GM18498 (cell line): ENCODE results near the gene WAC.

Source experiments
- ATAC-seq: cut with Tn5 transposase; IDR thresholded peaks from one replicate; pipeline ENCODE4 v1.9.1; 2021; ENCODE audit warnings: mild to moderate bottlenecking, moderate library complexity; ENCODE audit not compliant: unreplicated experiment

The WAC gene

DNA sequence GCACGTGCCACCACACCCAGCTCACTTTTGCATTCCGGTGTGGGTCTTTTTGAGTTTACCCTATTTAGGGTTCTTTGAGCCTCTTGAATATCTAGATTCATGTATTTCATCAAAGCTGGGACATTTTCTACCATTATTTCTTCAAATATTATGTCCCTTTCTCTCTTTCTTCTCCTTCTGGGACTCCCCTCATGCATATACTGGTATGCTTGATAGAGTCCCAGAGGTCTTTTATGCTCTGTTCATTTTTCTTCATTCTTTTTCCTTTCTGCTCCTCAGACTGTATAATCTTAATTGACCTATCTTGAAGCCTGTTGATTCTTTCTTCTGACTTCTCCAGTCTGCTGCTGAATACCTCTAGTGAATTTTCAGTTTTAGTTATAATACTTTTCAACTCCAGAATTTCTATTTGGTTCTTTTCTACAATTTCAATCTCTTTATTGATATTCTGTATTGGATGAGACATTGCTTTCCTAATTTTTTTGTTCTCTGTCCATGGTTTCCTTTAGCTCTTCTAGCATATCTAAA is 9.1 kb upstream of the WAC start:
- no peak for ATAC-seq

GRCh38 chr10:28530751-28531150 is 2.2 kb upstream of the WAC start:
- no peak for ATAC-seq

DNA sequence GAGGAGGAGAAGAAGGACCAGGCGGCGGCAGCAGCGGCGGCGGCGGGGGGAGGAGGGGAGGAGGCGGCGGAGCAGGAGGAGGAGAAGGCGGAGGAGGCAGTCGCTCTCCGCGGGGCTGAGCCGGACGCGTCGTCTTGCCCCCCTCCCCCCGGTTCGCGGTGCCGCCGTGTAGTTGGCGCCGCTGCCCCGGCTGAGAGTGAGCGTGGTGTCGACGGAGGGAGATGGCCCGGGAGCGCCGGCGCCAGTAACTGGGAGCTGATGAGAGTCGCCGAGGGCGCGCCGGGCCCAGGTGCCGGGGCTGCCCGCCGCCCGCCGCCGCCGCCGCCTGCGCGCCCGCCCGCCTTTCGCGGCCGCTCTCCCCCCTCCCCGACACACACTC is 257 bp downstream of the WAC start:
- ATAC-seq = peak; percentile 1

- peak; percentile 26 for ATAC-seq
These were observed 820 bp downstream of the WAC start for GRCh38 chr10:28533571-28534304.

DNA sequence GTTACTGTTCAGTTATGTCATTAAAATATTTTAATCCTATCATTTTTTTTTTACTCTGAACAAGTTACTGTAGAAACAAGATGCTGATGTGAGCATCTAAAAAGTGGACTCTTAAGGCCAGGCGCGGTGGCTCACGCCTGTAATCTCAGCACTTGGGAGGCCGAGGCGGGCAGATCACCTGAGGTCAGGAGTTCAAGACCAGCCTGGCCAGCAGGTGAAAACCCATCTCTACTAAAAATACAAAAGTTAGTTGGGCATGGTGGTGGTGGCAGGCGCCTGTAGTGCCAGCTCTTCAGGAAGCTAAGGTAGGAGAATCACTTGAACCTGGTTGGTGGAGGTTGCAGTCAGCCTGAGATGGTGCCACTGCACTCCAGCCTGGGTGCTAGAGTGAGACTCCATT is 2.9 kb downstream of the WAC start:
- no peak for ATAC-seq

GRCh38 chr10:28538595-28538994 is 5.7 kb downstream of the WAC start:
- ATAC-seq = no peak

- no peak for ATAC-seq
These were observed 7.2 kb downstream of the WAC start for GRCh38 chr10:28540145-28540544.

DNA sequence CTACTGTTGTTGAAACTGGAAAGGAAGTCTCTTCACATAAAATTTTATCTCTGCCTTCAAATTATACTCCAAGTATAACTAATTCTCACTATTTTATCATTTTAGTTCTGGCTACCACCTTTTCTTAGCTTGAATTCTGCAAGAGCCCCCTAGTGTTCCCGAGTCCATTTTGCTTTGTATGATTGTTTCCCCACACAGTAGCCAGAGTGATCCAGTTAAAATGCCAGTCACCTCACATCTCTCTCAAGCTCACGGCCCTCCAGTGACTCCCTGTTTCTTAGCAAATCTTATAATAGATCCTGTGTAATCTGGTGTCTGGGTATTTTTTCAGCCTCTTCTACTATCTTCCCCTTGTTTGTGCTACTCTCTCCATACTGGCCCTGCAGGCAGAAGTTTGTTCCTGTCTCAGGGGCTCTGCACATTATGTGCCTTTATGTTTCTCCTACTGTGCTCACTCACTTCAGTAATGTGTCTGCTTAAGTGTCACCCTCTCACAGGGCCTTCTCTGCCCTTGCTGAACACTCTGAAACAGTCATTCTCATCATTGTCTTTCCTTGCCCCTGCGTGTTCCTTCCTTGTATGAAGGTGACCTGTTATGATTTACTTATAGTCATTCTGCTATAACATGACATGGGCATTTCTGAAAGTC is 8.9 kb downstream of the WAC start:
- no peak for ATAC-seq

- ATAC-seq = no peak
These were observed 9.8 kb downstream of the WAC start for GRCh38 chr10:28542728-28543127.

DNA sequence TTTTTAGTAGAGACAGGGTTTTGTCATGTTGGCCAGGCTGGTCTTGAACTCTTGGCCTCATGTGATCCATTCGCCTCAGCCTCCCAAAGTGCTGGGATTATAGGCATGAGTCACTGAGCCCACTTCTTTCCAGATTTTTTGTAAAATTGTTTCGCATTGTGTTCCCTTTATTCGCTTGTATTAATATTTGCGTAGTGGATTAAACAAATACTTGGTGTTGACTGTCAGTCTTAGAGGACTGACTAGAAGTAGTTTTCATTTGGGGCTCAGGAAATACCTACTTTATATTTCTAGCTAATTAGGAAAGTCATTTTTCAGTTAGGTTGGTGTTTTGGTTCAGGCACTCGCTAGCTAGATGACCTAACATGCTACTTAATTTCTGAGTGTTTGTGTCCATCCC is 11.1 kb downstream of the WAC start:
- no peak for ATAC-seq

GRCh38 chr10:28545967-28546644 is 13.2 kb downstream of the WAC start:
- peak; percentile 79 for ATAC-seq

- no peak for ATAC-seq
These were observed 16.0 kb downstream of the WAC start for GRCh38 chr10:28548781-28549498.

GRCh38 chr10:28551086-28551485 is 18.2 kb downstream of the WAC start:
- ATAC-seq = no peak

GRCh38 chr10:28552775-28553174 is 19.9 kb downstream of the WAC start:
- no peak for ATAC-seq

DNA sequence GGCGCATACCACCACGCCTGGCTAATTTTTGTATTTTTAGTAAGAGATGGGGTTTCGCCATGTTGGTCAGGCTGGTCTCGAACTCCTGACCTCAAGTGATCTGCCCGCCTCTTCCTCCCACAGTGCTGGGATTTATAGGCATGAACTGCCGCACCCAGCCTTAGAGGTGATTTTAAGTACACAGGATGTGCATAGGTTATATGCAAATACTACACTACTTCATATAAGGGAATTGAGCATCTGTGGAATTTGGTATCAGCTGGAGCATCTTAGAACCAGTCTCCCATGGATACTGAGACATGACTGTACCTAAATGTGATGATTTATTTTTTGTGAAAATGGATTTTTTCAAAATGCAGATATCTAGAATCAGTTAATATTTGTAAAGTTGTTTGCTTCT is 21.1 kb downstream of the WAC start:
- no peak for ATAC-seq

DNA sequence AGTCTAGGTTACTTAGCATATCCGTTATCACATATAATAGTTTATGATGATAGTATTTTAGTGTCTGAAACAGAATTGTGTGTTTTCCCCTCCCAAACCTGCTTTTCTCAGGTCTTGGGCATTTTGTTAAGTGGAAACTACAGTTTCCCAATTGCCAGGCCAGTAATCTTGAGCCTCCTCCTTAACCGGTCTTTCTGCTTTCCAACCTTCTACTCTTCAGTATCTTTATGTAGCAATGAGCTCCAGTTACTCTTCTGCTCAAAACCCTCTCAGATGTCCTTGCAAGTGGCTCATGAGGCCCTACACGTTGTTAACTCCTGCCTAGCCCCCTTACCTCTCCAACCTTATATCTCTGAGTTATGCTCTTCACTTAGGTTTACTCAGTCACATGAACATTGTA is 22.0 kb downstream of the WAC start:
- no peak for ATAC-seq

DNA sequence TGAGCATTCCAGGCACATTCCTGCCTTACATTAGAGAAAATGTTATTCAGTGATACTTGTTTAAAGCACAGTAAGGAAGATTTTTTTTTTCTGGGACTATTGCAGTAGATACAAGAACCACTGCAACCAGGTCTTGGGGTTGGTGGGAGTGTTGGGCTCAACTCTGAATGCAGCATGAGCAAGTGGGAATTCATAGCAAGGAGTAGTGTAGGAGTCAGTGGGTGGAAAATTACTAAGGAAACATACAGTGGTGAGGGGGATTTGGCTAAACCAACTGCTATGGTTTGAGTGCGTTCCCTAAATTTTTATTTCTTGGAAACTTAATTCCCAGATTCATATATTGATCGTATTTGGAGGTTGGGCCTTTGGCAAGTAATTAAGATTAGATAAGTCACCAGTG is 22.4 kb downstream of the WAC start:
- no peak for ATAC-seq

GRCh38 chr10:28556142-28556541 is 23.2 kb downstream of the WAC start:
- ATAC-seq = no peak

DNA sequence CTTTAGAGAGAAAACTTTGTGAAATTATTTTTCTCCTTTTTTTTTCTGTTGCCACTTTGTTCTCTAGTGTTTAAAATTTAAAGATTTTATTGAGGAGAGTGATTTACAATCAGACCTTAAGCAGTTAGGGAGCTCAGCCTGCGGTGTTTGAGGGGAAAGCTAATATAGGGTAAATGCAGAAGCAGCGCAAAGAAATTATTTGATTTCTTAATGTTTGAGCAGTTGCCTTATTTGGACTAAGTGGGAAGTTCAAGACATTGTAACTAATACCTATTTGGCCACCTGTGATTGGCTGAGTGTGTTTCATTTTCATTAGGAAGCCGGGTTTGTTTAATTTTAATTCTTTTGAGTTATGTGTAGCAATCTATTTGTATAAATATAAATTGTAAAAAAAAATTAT is 25.3 kb downstream of the WAC start:
- no peak for ATAC-seq

DNA sequence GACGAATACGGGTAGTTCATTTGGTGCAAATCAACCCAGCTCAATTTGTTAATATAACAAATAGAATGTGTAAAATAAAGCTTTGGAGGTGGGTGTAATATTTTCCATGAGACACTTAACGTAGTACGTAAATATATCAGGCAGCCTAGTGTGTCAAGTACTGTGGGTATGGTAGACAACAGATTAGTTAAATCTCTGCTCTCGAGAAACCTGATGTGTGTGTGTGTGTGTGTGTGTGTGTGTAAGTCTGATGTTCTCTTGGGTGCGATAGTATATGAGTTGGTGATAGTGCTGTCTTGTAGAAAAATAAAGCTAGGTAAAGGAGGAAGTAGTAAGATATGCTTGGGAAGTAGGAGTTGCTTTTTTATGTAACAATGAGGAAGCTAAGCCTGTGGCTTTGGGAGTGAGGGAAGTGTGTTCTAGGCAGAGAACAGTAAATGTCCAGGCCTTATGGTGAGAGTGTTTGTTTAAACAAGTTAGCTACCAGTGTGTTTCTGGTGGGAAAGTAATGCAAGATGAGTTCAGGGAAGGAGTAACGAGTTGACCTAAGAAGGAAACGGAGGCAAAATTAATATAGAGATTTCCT is 26.1 kb downstream of the WAC start:
- no peak for ATAC-seq

GRCh38 chr10:28559618-28560017 is 26.7 kb downstream of the WAC start:
- no peak for ATAC-seq
